ENCODE measurements around the gene WDR74.
A peak's percentile ranks its signal among the peaks of the same experiment; 100 is the strongest.

Gene WDR74

GRCh38 chr11:62804310-62805075 lies 34.9 kb downstream of the WDR74 start:
- H3K4me3 ChIP-seq (ENCODE audit: low read depth, low read length): peak overlapping the region; percentile 61
- no peak for DNase-seq (ENCODE audit: low read depth)
- no peak for TF ChIP-seq CTCF (IDR thresholded peaks at IDR 0.05; ENCODE audit: low read depth, low read length, missing control alignments)

GRCh38 chr11:62801071-62801470 lies 38.3 kb downstream of the WDR74 start:
- TF ChIP-seq CTCF (IDR thresholded peaks at IDR 0.05; ENCODE audit: low read depth, low read length, missing control alignments): no peak
- no peak overlapping the region for H3K4me3 ChIP-seq (ENCODE audit: low read depth, low read length)
- DNase-seq (ENCODE audit: low read depth): no peak

- no peak for TF ChIP-seq CTCF (IDR thresholded peaks at IDR 0.05; ENCODE audit: low read depth, low read length, missing control alignments)
- no peak overlapping the region for H3K4me3 ChIP-seq (ENCODE audit: low read depth, low read length)
- no peak for DNase-seq (ENCODE audit: low read depth)
Observed at GRCh38 chr11:62799486-62799885, 39.9 kb downstream of the WDR74 start.

- TF ChIP-seq CTCF (IDR thresholded peaks at IDR 0.05; ENCODE audit: low read depth, low read length, missing control alignments): no peak
- no peak overlapping the region for H3K4me3 ChIP-seq (ENCODE audit: low read depth, low read length)
- no peak for DNase-seq (ENCODE audit: low read depth)
Observed at GRCh38 chr11:62796281-62796680, 43.1 kb downstream of the WDR74 start.

GRCh38 chr11:62794201-62794775 lies 45.1 kb downstream of the WDR74 start:
- DNase-seq (ENCODE audit: low read depth): no peak
- no peak overlapping the region for H3K4me3 ChIP-seq (ENCODE audit: low read depth, low read length)
- no peak for TF ChIP-seq CTCF (IDR thresholded peaks at IDR 0.05; ENCODE audit: low read depth, low read length, missing control alignments)

GRCh38 chr11:62792202-62792575 lies 47.2 kb downstream of the WDR74 start:
- no peak for DNase-seq (ENCODE audit: low read depth)
- TF ChIP-seq CTCF (IDR thresholded peaks at IDR 0.05; ENCODE audit: low read depth, low read length, missing control alignments): no peak
- peak overlapping the region; percentile 7; the same call in 1 of the 2 replicates for H3K4me3 ChIP-seq (ENCODE audit: low read depth, low read length)

Measured in GM12864 (cell line).